ENCODE measurements around the gene DRC7. TPM values are rescaled to one million over a fixed set of nuclear protein-coding genes. Genes with fewer than 3 reads are reported as not detected.

DRC7 gene
- total and polyA plus RNA-seq, 10 of the 15 experiments (the other 5 are each of a cell fraction or from before 2014, with no cell fraction given): 0.06 to 0.49 (median 0.14) TPM; not detected in 4

- ATAC-seq (no peak), FAIRE-seq (no peak), DNase-seq (ENCODE audit: low read depth, low spot score) (no peak)
- no peaks in the 10 kb centered on the region for H3K9me3 ChIP-seq (replicated peaks; ENCODE audit: control insufficient read depth, insufficient read depth, low read length)
- intact Hi-C loops (cut with micrococcal nuclease; ENCODE audit: unreplicated experiment): no loop called here
- H3K36me3 ChIP-seq (ENCODE audit: control insufficient read depth in 2 of 2, insufficient read depth in 2 of 2, low read length in 1 of 2): no peaks in the 10 kb centered on the region; a peak in 1 of 4 replicates
- ChIA-PET RAD21 (ENCODE audit: unreplicated experiment) (no interaction called here), POLR2A (no interaction called here), SMC1A (ENCODE audit: uncharacterized antibody, unreplicated experiment) (no interaction called here), CTCF (no interaction called here)
- no peaks in the 10 kb centered on the region for H3K4me1 ChIP-seq (ENCODE audit: control insufficient read depth, insufficient read depth, low read length)
- H3K4me3 ChIP-seq: no peak overlapping the region
- 71% methylated on average over 9 of the region's 9 CpGs for WGBS (ENCODE audit: insufficient coverage, insufficient replicate concordance, low lambda C conversion rate, missing lambda C conversion rate)
- H3K9ac ChIP-seq (ENCODE audit: control insufficient read depth, insufficient read depth, low read length): no peak overlapping the region
- H3K4me2 ChIP-seq (ENCODE audit: control insufficient read depth, insufficient read depth): no peak overlapping the region
- TF ChIP-seq NR2C2 (IDR thresholded peaks at IDR 0.05; ENCODE audit: borderline replicate concordance, control insufficient read depth, insufficient read length, low read depth) (no peak), RUNX3 (IDR thresholded peaks at IDR 0.05; ENCODE audit: low read length) (no peak), MYC (IDR thresholded peaks at IDR 0.05; ENCODE audit: insufficient read depth, insufficient read length, insufficient replicate concordance, low read length, severe bottlenecking) (no peak), POLR2AphosphoS5 (IDR thresholded peaks at IDR 0.05; ENCODE audit: low read length) (no peak), TAF1 (IDR thresholded peaks at IDR 0.05; ENCODE audit: borderline replicate concordance, low read depth, low read length) (no peak), TCF3 (IDR thresholded peaks at IDR 0.05; ENCODE audit: borderline replicate concordance, insufficient read depth, low read depth, low read length) (no peak), RELB (IDR thresholded peaks at IDR 0.05; ENCODE audit: low read depth) (no peak), POLR2AphosphoS2 (IDR thresholded peaks at IDR 0.05; ENCODE audit: low read depth, low read length) (no peak), FOS (IDR thresholded peaks at IDR 0.05; ENCODE audit: borderline replicate concordance, extremely low read depth, insufficient read length) (no peak), MAX (IDR thresholded peaks at IDR 0.05; ENCODE audit: low read depth, low read length) (no peak), TBL1XR1 (IDR thresholded peaks at IDR 0.05; ENCODE audit: low read depth, low read length) (no peak), BRCA1 (IDR thresholded peaks at IDR 0.05; ENCODE audit: low read depth, low read length) (no peak), SREBF1 (IDR thresholded peaks at IDR 0.05; ENCODE audit: low read length) (no peak)
- no peaks in the 10 kb centered on the region for H4K20me1 ChIP-seq (ENCODE audit: control insufficient read depth, insufficient read depth)
- no peaks in the 10 kb centered on the region for H3K27me3 ChIP-seq (replicated peaks in 1 of 2; ENCODE audit: control insufficient read depth in 2 of 2, insufficient read depth in 2 of 2, low read length in 1 of 2)
- no peaks in the 10 kb centered on the region for H3K79me2 ChIP-seq (ENCODE audit: control insufficient read depth, insufficient read depth, low read length)
- H3K27ac ChIP-seq (ENCODE audit: control insufficient read depth, insufficient read depth): no peak overlapping the region
- no TSS peak for BruUV-seq (replicated peaks)
- in situ Hi-C loops (cut with MboI): no loop called here
- no peak overlapping the region for H2AFZ ChIP-seq (ENCODE audit: control insufficient read depth, low read depth, low read length)
Measured at GRCh38 chr16:57761301-57761700, 66.7 kb downstream of the DRC7 start.
